Measurements from ENCODE around the gene COMT.

The COMT gene

DNA sequence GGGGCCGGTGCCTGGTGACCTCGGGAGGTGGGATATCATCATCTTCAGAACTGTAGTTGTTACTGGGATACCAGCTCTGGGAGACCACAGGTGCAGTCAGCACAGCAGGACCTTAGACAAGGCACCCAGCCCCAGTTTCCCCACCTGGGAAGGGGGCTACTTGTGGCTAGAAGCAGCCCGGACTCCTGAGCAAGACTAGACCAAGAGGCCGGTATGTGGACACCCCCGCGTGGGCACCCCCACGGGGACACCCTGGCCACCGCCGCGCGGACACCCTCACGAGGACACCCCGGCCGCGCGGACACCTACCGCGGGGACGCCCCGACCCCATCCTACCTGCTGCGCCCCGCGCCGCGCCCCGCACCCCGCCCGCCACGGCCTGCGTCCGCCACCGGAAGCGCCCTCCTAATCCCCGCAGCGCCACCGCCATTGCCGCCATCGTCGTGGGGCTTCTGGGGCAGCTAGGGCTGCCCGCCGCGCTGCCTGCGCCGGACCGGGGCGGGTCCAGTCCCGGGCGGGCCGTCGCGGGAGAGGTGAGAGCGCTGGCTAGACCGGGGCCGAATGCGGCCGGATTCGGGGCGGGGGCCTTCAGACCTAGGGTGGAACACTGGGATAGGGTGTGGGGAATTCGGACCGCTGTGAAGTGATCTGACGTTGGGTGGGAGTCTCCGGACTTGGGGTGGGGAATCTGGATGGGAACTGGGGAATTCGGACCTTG, at the start of gene COMT, which contains the start of gene TXNRD2:
Gene COMT, plus strand, starts transcription at position 408 of the 718 bp plus-strand sequence. CDS start 20,755 bp downstream, outside the sequence.
Gene TXNRD2, minus strand, starts transcription at position 454 of the 718 bp plus-strand sequence. Its CDS starts 15 bp downstream, at position 439.
- Mint-ChIP-seq H3K27me3 (ENCODE audit: low read depth) (no peaks in the 10 kb centered on the region), H3K4me1 (ENCODE audit: low read depth) (peaks cover 26% of the 10 kb centered on the region), H3K36me3 (ENCODE audit: low read depth) (peaks cover 13% of the 10 kb centered on the region), H3K4me3 (peak within 1 kb of the TSS; percentile 94), H3K9me3 (peaks cover 3% of the 10 kb centered on the region), H3K27ac (peak within 1 kb of the TSS; percentile 93)
- peak; percentile 64 for DNase-seq (ENCODE audit: low spot score)

DNA sequence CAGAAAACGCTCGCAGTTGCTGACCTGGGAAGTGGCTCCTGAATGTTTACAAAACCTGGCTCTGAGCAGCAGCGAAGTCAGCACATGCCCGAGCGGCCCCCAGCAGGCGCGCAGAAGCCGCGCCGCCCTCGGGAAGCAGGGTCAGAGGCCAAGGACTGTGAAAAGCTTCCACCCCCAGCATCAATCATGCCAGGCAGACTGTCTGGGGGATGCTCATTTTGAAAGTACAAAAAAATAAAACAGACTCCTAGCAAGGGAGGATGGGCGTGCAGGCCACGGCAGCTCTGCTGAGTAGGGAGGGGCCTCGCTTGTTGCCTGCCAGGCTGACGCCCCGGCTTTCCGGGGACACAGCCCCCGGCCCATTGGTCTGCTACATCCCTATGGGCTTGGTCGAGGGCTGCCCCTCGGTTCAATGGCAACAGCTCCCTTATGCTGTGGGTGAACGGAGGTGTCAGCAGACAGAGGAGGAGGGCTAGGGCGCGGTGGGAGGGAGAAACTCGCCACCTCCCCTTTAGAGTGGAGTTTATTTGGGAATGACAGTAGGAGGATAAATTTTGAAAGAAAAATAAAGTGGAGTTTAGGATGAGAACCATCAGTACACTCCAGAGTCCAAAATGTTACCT, 49.2 kb upstream of the COMT start:
- Mint-ChIP-seq H3K9me3 (no peaks in the 10 kb centered on the region), H3K27me3 (ENCODE audit: low read depth) (no peaks in the 10 kb centered on the region), H3K4me1 (ENCODE audit: low read depth) (peaks cover 33% of the 10 kb centered on the region), H3K27ac (peak overlapping the region; percentile 86), H3K36me3 (ENCODE audit: low read depth) (no peaks in the 10 kb centered on the region), H3K4me3 (peak overlapping the region; percentile 80)
- peak; percentile 59 for DNase-seq (ENCODE audit: low spot score)

- Mint-ChIP-seq H3K4me3 (no peak overlapping the region), H3K4me1 (ENCODE audit: low read depth) (peaks cover 32% of the 10 kb centered on the region), H3K27me3 (ENCODE audit: low read depth) (no peaks in the 10 kb centered on the region), H3K36me3 (ENCODE audit: low read depth) (no peaks in the 10 kb centered on the region), H3K9me3 (no peaks in the 10 kb centered on the region), H3K27ac (no peak overlapping the region)
- no peak for DNase-seq (ENCODE audit: low spot score)
Measured at GRCh38 chr22:19892925-19893324, 48.6 kb upstream of the COMT start.

DNA sequence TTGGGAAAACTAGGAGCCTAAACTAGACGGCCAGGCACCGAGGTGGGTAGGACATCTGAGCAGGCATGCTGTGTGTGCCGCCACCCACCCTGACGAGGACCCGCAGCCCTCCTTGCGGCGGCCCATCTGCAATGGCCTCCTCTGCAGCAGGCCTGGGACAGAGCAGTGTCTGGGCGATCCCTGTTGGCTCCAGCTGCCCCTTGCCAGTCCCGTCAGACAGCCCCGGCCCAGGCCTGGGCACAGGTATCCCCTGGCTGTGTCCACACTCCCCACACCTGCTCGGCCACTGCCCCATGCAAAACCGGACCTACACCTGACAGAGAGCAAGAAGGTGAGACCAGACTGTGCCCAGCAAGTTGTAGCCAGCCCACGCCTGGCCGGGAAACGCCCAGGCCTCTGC, 48.2 kb upstream of the COMT start:
- H3K4me3 Mint-ChIP-seq = no peak overlapping the region
- no peak for DNase-seq (ENCODE audit: low spot score)
- peaks cover 32% of the 10 kb centered on the region for H3K4me1 Mint-ChIP-seq (ENCODE audit: low read depth)
- no peak overlapping the region for H3K27ac Mint-ChIP-seq
- H3K9me3 Mint-ChIP-seq = no peaks in the 10 kb centered on the region
- H3K27me3 Mint-ChIP-seq (ENCODE audit: low read depth) = no peaks in the 10 kb centered on the region
- H3K36me3 Mint-ChIP-seq (ENCODE audit: low read depth) = no peaks in the 10 kb centered on the region

- DNase-seq (ENCODE audit: low spot score) = no peak
- Mint-ChIP-seq H3K4me1 (ENCODE audit: low read depth) (peaks cover 26% of the 10 kb centered on the region), H3K36me3 (ENCODE audit: low read depth) (no peaks in the 10 kb centered on the region), H3K27me3 (ENCODE audit: low read depth) (no peaks in the 10 kb centered on the region), H3K4me3 (no peak overlapping the region), H3K27ac (no peak overlapping the region), H3K9me3 (no peaks in the 10 kb centered on the region)
Measured at GRCh38 chr22:19895160-19895849, 46.3 kb upstream of the COMT start.

DNA sequence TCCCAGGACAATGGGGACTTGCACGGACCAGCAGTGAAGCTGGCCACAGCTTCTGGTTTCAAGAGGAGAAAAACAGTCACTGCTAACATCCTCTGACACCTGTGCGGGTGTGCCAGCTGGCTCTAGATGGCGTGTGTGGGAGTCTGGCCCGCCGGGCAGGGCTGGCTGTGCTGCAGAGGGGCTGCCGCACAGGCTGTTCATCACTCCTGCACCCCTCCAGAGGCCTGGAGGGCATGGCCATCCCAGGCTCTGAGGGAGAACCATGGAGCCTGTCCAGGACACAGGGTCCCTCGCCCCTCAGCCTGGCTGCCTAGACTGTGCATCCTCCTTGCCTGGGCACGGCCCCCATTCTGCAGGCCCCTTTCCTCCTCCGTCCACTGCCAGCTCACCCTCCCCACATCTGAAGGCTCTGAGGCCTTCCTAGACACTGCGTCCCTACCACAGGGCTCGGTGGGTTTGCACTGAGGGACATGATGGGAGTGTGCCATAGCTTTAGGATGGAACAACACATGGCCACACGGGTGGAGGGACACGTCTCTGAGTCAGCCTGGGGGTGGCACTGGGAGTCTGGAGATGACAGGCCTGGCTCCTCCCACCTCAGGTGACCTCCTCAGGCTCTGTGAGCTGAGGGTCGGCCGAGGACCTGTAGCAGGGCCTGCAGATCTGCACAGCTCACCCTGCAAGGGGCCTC, 44.8 kb upstream of the COMT start:
- no peak overlapping the region for H3K27ac Mint-ChIP-seq
- H3K4me1 Mint-ChIP-seq (ENCODE audit: low read depth) = peaks cover 14% of the 10 kb centered on the region
- no peaks in the 10 kb centered on the region for H3K27me3 Mint-ChIP-seq (ENCODE audit: low read depth)
- no peak for DNase-seq (ENCODE audit: low spot score)
- no peak overlapping the region for H3K4me3 Mint-ChIP-seq
- H3K9me3 Mint-ChIP-seq = no peaks in the 10 kb centered on the region
- no peaks in the 10 kb centered on the region for H3K36me3 Mint-ChIP-seq (ENCODE audit: low read depth)

- H3K4me3 Mint-ChIP-seq = no peak overlapping the region
- H3K27ac Mint-ChIP-seq = no peak overlapping the region
- H3K4me1 Mint-ChIP-seq (ENCODE audit: low read depth) = peaks cover 6% of the 10 kb centered on the region
- no peaks in the 10 kb centered on the region for H3K27me3 Mint-ChIP-seq (ENCODE audit: low read depth)
- H3K36me3 Mint-ChIP-seq (ENCODE audit: low read depth) = no peaks in the 10 kb centered on the region
- H3K9me3 Mint-ChIP-seq = no peaks in the 10 kb centered on the region
- no peak for DNase-seq (ENCODE audit: low spot score)
Measured at GRCh38 chr22:19897726-19898125, 43.8 kb upstream of the COMT start.

- Mint-ChIP-seq H3K9me3 (no peaks in the 10 kb centered on the region), H3K27me3 (ENCODE audit: low read depth) (no peaks in the 10 kb centered on the region), H3K4me3 (no peak overlapping the region), H3K27ac (no peak overlapping the region), H3K36me3 (ENCODE audit: low read depth) (no peaks in the 10 kb centered on the region), H3K4me1 (ENCODE audit: low read depth) (peaks cover 2% of the 10 kb centered on the region)
- DNase-seq (ENCODE audit: low spot score) = no peak
Measured at GRCh38 chr22:19898145-19898544, 43.4 kb upstream of the COMT start.

- H3K9me3 Mint-ChIP-seq = no peaks in the 10 kb centered on the region
- no peak for DNase-seq (ENCODE audit: low spot score)
- H3K27me3 Mint-ChIP-seq (ENCODE audit: low read depth) = no peaks in the 10 kb centered on the region
- peaks cover 1% of the 10 kb centered on the region for H3K4me1 Mint-ChIP-seq (ENCODE audit: low read depth)
- H3K36me3 Mint-ChIP-seq (ENCODE audit: low read depth) = no peaks in the 10 kb centered on the region
- H3K4me3 Mint-ChIP-seq = no peak overlapping the region
- H3K27ac Mint-ChIP-seq = no peak overlapping the region
Measured at GRCh38 chr22:19898831-19899567, 42.6 kb upstream of the COMT start.

GRCh38 chr22:19900707-19901436, 40.7 kb upstream of the COMT start:
- Mint-ChIP-seq H3K4me3 (no peak overlapping the region), H3K27me3 (ENCODE audit: low read depth) (no peaks in the 10 kb centered on the region), H3K36me3 (ENCODE audit: low read depth) (no peaks in the 10 kb centered on the region), H3K4me1 (ENCODE audit: low read depth) (no peaks in the 10 kb centered on the region), H3K9me3 (no peaks in the 10 kb centered on the region), H3K27ac (no peak overlapping the region)
- no peak for DNase-seq (ENCODE audit: low spot score)

DNA sequence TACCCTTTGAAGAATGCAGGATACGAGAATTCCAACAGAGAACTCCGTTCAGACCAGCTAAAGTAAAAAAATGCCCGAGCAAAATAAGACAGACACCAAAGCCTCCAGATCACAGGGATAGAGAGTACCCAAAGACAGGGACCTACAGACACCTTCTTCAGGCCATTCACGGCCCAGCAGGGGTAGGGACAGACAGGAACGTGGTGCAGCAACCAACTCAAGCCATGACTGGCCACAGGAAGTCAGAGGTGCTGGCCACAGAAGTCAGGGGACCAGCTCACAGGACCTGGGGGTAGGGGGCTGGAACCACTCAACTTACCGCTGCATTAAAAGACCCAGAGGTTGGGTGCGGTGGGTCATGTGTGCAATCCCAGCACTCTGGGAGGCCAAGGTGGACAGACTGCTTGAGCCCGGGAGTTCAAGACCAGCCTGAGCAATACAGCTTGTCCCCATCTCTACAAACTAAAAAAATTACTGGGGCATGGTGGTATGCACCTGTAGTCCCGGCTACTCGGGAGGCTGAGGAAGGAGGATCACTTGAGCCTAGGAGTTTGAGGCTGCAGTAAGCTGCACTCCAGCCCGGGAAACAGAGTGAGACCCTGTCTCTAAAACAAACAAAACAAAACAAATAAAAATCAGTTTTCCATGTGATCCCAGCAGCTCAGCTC, 39.9 kb upstream of the COMT start:
- Mint-ChIP-seq H3K4me3 (no peak overlapping the region), H3K36me3 (ENCODE audit: low read depth) (no peaks in the 10 kb centered on the region), H3K9me3 (no peaks in the 10 kb centered on the region), H3K4me1 (ENCODE audit: low read depth) (peaks cover 2% of the 10 kb centered on the region), H3K27ac (no peak overlapping the region), H3K27me3 (ENCODE audit: low read depth) (no peaks in the 10 kb centered on the region)
- no peak for DNase-seq (ENCODE audit: low spot score)

DNA sequence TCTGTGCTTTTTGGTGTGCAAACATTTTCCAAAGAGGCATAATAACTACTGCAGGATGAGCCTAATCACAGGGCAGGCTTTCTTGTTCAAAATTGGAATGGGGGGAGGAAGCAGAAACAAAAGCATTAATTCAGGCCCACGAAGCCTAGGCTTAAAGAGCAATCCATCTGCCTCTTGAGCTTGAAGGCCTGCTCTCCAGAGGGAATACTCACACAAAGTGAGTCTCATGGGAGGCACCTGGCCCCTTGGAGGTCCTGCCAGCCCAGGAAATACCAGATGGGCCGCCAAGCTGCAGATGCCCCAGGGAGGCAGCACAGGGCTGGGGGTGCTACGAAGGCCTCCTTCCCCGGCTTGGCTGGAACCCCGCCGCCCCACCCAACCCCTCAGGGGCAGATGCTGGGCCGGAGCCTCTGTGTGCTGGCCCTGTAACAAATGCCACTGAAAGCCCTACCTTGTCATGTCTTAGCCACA, 39.3 kb upstream of the COMT start:
- Mint-ChIP-seq H3K27ac (no peak overlapping the region), H3K36me3 (ENCODE audit: low read depth) (no peaks in the 10 kb centered on the region), H3K4me3 (no peak overlapping the region), H3K9me3 (no peaks in the 10 kb centered on the region), H3K27me3 (ENCODE audit: low read depth) (no peaks in the 10 kb centered on the region), H3K4me1 (ENCODE audit: low read depth) (peaks cover 2% of the 10 kb centered on the region)
- no peak for DNase-seq (ENCODE audit: low spot score)
